Hepatocyte (in vitro differentiated cells): Measurements from ENCODE around the gene CRYBG2.

Source experiments
- CTCF ChIP-seq: fragments of 200-600 bp; sonication (generic); IDR thresholded peaks from 2 replicates; pipeline ENCODE4 v1.5.1; 2016; ENCODE audit warnings: antibody characterized with exemption, mild to moderate bottlenecking; ENCODE audit not compliant: poor library complexity
- EZH2 ChIP-seq: fragments of 200-600 bp; sonication (generic); IDR thresholded peaks from 2 replicates; pipeline ENCODE4 v1.6.1; 2016; ENCODE audit warnings: antibody characterized with exemption, mild to moderate bottlenecking, borderline replicate concordance

- TF ChIP-seq CTCF (no peak), EZH2 (no peak)
Measured at GRCh38 chr1:26288311-26288941, 65.5 kb downstream of the CRYBG2 start.
